Glomerular visceral epithelial cell (primary cell): Measurements from ENCODE around the gene TBC1D3B.
"Not testable (repeated sequence)": the region's sequence is repeated elsewhere in the genome, so short reads cannot be mapped to it uniquely, and the experiment has no call there.

Experiments used
- DNase-seq: peaks from one replicate; pipeline ENCODE4 v3.0.0-alpha.2; 2016; ENCODE audit errors: extremely low spot score

Gene TBC1D3B

DNA sequence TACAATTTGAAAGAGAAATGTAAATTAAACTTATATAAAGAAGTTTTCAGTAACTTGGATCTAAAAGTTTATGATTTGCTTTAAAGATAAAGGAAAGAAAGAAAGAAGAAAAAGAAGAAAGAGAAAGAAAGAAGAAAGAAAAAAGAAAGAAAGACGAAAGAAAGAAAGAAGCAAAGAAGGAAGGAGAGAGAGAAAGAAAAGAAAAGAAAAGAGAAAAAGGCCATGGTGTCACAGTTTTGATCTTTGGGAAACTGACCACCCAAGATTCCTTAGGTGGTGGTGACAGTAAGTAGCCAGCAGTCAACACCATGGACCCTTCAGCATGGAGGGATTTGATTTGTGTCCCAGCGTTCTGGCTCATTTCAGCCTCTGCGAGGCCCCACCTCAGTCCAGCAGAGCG, 24.7 kb upstream of the TBC1D3B start:
- not testable (repeated sequence) for DNase-seq

DNA sequence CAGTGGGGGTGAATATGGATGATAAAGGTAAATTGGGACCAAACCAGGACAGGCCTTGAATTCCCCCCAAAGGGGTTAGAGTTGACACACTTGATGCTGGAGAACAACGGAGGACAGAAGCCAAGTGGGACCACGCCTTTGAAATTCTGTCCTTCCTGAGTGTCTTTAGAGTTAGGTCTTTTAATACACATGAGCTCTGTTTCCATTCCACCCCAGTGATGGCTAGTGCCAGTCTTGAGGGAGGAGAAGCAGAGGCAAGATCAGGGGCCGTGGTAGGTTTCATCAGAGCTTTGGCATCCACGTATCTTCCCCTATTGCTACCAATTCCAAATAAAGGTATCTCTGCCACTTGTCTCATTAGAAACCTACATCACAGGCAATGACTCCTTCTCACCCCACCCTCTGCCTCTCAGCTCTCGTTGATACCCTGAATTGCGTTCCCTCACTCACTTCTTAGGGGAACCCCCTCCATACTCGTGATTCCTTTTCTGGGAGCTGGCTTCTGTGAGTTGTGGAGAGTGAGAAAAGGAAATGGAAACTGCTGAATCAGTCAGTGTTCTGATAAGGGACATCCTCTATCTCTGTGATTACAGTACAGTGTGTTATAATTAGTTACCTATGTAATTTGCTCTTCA, 22.5 kb upstream of the TBC1D3B start:
- DNase-seq, result no peak

DNA sequence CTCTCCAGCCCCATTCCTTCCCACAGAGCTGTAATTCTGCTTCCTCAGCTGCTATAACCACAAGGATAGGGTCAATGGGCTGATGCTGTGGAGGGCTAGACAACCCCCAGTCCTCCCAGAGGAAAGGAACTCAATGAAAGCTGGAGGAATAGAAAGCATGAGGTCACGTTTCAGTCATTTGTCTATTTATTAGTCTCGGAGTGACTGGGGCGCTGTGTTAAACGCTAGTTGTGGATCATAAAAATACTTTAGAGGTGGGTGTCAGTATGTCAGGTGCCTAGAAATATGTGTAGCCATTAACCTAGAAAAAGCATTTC, 20.9 kb upstream of the TBC1D3B start:
- DNase-seq, result no peak

DNA sequence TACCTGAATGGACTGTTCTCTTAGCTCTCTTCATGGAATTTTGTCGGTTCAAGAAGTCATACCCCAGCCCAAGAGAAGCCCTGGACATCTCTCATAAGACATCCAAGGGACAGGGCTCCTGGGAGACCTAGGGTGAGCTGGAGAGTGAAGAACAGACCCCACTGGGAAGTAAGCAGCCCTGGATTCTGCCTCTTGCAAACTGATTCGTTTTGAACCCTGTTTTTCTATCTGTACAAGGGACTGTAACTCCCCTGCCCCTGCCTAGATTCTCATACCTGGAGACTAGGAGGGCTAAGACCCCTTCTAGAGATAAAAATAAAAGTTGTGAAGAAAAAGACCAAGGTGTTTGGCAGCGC, 19.7 kb upstream of the TBC1D3B start:
- no peak for DNase-seq

DNA sequence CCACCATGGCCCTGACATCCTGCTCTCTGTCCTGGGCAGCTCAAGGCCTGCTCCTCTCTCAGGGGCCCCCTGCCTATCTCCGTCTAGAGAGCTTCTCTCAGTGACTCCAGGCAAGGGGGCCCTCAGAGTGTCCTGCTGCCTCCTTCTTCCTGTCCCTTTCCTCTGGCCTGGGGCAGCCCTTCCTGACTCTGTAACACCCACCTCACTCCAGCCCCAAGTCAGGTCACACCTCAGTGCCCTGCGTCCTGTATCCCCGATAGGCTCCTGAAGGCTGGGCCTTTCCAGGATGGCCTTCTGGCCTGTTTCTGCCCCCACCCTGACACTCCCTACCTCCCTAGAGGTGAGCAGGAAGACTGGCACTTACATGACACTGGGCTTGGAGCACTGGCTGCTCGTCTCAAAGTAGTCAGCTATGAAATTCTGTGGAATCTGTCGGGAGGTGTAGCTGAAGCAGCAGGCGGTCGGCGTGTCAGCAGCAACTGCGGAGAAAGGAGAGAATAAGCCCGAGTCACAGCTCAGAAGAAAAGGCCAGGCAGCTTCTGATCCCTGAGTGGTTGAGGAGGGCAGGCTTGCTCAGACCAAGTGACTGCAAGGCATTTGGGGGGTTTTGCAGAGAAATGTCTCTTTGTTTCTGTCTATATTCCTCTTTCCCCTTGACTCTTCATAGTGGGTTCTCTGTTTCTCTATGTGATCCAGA, 19.1 kb upstream of the TBC1D3B start:
- DNase-seq, result no peak

DNA sequence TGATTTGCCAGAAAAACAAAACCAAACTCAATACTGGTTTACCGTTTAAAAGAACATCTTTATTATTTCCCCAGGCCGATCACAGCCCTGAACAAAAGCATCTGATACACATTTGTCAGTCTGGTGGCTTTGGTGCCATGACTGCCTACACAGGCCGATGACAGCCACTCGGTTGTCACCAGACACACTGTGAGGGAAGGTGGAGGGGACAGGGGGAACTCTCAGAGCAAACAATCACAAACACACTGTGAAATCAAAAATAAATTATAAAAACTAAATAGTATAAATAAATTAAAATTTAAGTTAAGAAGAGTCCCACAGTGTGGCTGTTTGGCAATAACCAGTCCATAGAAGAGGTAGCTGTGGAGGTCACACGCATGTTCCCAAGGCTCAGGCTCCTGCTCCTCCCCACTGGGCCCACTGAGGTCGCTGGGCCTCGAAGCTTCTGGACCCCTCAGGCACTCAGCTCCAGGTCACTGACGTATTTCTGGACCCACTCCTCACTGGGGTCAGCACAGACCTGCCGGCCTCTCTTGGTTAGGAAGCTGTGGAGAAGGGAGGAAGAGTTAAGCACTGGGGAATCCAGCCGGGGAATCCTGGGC, 18.5 kb upstream of the TBC1D3B start:
- not testable (repeated sequence) for DNase-seq

DNA sequence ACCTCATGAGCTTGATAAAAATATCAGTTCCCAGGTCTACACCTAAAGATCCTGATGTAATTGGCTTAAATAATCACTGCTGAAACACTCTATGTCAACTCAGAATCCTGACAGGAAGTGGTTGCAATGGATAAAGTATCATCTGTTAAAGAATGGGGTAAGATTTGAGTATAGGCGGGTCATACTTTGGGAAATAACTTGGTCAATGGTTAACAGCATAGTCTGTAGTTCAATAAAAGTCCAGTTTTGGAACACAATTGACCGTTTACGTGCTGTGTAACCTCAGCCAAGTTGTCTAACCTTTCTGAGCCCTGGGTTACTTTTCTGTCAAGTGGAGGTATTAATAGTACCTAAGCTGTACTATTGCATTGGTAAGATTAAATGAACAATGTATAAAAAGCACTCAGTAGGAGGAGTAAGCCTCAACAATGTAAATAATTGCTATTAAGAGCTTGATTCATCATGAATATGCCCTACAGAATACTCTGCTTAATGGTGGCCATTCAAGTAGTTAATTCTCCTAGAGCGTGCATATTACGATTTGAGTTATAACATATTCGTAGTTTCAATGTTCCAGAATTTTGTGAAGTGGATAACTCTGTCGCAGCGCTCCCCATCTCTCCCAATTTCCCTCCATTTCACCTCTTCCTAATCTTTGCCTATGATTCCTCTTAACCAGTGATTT, 17.9 kb upstream of the TBC1D3B start:
- not testable (repeated sequence) for DNase-seq

DNA sequence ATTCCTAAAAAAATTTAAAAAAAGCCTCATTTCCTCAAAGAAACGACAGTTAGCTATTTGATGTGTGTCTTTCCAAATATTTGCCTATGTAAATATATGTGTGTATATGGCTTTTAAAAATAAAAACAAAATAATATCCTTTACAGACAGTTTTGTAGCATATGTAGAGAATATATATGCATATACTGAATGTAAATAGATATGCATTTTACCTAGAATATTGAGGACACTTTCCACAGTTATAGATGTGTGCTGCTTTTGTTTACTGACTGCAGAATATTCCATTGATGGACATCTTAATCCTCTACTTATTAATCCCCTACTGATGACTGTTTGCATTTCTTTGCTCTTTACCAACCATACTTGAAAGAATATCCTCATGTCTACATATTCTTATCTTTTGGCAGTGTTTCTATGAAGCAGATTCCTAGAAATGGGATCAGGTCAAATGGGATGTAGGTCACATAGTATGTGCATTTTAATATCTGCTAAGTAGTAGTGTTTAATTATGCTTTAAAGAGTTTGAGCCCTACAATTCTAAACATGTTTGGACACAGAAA, 16.9 kb upstream of the TBC1D3B start:
- DNase-seq, result no peak

DNA sequence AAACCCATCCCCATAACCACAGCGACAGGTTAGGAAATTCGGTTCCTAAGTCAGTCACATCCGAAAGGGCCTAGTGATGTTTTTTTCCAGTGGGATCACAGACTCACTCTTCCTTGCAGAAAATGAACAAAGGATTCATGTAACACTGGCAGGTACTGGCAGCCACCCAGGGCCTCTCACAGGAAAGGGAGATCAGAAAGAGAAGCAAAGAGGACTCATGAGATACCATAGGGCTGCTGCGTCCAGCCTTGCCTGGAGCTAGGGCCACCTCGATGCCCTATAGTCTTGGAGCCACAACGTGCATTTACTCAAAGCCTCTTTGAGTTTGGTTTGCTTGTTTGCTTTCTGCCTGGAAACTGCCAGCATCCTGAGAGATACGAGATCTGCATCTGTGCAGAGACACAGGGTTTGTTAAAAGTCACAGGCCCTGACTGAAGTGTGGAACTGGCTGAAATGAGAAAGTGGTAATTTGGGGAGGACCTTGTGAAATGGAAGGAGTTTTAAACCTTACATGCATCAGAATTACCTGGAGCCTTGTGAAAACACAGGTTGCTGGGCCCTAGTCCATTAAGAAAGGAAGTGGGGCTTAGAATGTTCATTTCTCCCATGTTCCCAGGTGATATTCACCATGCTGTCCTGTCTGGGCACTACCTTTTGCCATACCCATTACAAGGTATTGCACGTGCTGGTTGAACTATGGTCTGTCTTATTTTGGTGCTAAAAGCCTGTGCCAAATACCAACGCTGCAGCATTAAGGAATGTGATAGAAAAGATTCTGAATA, 14.3 kb upstream of the TBC1D3B start:
- DNase-seq, result not testable (repeated sequence)

DNA sequence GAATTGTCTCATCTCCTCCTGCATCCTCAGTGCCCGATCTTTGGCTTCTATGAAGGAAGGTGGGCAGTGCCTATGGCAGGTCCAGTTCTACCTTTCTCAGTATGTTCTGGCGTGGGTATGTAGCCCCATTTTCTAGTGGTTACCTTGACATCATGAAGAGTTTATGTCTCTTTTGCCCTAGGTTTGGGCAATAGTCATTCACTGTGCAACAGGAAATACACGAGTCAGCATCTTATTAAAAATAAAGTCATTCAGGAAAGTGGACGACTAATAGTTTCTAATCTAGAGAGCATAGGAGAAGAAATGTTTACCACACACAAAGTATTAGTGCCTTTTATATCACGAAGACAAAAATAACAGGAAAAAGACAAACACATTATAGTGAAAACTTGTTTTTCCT, 13.6 kb upstream of the TBC1D3B start:
- DNase-seq, result not testable (repeated sequence)

DNA sequence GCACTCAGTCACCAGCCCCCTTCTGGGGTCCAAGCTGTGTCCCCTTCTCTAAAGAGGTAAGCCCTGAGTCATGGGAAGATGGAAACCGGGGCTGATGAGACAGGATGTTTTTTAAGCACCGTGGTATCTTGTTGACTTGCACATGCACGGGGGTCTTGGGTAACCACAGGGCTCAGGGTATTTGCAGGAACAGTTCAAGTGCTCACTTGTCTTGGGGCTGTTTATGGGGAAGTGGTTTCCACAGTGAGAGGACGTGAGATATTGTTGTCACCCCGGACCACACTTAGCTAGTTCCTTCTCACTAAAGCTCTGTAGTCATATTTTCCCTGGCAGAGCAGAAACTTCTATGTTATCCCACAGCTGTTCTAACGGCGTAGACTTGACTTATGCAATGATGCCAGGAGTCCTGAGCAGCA, 12.5 kb upstream of the TBC1D3B start:
- no peak for DNase-seq

DNA sequence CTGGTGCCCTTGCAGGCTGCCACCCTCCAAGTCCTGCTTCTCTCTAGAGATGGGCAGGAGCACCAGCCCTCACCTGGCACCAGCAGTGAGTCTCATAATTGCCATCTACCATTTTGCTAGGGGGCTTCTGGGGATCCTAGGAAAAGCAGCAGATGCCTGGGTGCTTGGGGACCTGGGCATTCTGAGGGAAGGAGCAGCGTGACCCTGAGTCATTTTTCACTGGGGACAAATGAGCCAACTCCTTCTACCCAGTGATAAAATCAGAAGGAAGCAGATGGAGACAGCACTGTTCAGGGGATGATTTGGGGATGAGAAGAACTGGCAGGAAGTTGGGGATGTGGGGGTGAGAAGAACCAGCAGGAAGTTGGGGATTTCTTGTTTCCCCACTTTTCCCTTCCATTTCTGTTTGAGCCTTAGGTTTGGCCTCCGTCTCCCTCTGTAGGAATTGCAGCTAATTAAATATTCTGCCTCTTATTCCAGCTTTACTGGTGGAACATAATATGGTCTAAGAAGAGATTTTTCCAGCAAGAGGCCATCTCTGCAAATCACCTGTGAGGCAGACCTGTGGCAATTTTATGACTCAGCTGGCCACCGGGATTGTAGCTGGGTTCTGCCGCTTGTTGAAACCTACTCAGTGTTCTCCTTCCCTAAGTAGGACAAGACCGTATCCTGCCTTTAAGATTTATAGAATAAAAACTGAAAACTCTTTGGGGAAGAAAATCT, 11.7 kb upstream of the TBC1D3B start:
- DNase-seq, result not testable (repeated sequence)

DNA sequence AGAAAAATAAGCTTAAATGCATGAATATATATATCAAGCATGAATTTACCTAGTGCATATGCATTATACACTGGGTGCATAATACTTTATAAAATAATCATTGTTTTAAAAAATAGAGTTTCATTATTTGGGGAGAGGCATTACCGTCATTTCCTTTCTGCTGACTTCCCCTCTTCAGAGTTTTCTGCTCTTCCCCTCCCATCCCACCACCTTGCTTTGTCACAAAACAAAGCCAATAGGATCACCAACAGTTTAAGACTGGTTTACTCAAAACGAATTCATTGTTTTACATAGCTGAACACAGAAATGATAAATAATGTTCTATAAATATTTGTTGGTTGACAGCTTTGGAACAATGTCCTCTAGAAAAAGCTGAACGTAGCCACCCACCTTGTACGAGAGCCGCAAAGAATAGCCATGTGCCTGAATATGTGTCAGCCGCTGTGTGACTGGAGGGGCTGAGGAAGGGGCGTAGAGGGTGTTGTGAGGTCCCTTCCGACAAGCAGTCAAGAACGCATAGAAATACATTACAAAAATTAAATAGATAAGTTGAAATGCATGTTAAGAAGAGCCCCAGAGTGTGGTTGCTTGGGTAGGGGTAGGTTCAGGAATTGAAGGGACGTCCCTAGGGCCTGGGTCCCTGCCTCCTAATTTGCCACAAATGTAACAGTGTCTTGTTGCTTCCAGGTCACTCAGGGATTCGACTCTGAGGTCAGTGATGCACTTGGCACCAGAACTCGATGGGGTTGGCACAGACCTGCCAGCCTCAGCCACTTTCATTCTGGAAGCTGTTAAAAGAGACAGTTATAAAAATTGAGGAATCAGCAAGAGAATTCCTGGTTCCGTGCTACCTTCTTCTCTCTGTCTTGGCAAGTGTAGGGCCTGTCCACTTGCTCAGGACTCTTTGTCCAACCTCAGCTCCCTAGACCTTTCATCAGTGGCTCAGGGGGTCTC, 10.7 kb upstream of the TBC1D3B start:
- not testable (repeated sequence) for DNase-seq

DNA sequence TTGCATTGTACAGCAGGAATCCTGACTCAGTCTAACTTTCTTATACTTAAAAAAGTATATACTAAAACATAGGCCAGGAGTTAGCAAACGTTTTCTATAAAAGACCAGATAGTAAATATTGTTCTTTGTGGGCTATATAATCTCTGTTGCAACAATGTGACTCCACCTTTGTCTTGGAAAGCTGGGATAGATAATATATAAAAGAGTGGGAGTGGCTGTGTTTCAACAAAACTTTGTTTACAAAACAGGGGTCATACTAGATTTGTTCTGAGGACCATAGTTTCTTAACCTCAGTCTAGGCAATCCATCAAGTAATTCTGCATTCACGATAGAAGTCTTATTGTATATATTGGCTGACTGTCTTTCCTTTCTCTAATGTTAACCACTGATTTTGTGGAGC, 9.0 kb upstream of the TBC1D3B start:
- DNase-seq, result no peak

DNA sequence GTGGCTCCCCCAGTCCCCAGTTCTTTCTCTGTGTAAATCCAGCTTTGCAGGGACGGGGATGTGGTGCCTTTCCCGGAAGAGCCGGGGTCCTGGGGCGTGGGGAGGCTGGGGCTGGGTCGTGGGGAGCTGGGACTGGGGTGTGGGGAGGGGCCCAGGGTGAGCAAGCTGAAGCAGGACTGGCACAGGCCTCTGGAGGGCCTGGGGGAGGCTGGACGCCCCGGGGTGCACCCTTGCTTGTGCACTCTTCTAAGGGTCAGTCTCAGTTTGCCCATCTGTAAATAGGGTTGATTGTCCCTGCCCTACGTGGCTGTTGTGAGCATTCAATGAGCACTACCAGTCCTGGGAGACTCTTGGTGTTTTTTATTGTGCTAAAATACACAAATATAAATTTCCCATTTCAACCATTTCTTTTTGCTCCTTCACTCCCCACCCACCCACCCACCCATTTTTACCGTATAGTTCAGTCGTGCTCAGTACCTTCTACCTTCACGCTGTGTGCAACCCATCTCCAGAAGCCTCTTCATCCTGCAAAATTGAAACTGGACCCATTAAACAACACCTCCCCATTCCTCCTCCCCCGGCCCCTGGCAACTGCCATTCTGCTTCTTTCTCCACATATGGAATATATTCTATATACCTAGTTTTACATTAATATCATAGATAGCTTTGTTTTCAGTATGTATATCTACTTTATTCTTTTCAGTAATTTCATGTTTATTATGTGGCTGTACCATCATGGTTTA, 7.8 kb upstream of the TBC1D3B start:
- no peak for DNase-seq

DNA sequence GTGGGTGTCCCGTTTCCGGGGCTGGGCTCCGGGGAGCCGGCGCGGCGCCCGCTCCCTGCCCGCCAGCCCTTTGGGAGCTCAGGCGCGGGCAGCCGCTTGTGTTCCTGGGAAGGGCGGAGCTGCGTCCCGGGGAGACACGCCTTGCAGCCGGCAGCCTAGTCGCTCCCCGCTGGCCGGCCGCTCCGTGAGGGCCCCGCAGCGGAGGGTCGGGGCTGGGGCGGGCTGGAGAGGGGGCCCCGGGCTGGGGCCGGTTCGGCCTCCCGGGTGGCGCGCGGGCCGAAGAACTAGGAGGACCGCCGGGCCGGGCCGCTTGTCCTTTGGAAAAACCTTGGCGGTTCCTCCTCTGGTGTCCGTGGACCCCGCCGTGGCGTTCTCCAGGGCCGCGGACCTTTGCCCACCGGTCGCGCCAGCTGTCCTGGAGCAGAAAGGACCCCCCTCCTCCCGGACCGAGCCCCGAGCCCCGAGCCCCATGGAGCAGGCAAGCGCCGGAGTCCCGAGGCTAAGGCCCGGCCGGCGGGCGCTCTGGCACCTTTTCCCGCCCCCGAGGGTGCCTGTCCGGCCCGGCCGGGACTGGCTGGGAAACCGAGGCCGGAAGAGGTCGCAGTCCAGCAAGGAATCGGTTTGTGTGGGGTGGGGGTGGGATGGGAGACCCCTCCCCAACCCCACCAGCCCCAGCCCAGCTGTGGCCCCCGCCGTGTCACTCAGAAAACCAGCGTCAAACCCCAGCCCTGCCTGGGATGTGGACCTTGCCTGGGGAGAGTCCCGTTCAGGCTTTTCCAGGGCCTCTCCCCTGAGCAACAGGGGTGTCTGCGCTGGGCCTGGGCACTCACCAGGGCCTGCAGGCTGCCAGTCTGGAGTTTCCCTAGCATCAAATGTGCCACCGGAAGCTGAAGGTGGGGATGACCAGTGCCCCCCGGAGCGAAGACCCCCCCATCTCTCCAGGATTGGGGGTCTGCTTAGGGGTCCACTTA, 6.8 kb upstream of the TBC1D3B start:
- DNase-seq, result peak; percentile 15

DNA sequence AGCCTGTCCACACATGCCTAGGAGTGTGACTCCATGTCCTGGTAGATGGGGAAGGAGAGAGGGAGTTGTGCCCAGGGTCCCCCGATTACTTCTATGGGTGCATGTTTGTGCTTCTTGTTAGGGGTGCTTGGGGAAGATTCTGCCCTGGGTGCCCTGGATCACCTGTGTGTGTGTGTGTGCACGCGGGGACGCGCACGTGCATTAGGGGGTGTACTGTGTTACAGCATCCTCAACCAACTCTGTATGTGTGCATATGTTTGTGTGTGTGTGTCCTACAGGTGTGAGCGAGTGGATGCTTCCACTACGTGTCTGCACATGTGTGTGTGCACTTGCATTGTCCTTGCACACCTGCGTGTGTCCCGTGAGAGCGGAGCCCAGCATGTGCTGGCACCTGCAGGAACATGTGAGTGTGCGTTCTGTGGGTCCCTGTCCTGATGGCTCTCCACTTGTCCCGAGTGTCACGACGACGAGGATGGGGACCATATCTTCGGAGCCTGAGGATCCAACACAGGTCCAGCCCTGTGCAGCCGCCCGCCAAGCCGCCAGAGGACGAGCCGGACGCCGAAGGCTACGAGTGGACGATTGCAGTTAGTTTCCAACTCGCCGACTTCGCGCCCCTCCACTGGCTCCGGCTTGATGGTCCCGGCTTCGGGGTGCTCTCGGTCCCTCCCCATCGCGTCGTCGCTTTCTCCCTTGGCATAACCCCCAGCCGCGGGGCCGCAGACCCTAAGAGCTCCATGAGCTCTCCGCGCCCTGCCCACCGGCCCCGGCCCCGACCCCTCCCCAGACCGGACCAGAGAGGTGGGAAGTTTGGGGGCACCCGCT, 6.0 kb upstream of the TBC1D3B start:
- no peak for DNase-seq
